Measurements from ENCODE around the gene CHST11.

Gene CHST11

DNA sequence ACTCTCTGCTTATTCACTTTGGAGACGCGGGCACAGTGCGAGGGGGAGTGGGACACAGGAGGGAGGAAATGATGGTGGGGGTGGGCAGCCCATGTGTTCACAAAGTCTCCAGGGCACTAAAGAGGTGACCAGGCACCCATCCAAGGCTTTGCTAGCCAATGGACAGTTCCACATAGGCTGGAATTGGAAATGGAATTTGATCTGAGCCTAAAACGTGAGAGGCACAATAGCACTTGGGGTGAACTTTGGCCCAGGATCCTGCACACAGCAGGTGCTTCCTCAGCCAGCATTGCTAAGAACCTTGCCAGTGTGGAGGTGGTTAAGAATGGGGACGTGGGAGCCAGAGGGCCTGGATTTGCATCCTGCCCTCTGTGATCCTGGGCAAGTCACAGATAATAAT, 193.8 kb downstream of the CHST11 start:
- peak overlapping the region in 4 of 11 experiments; percentile 11 to 62 (median 39); a peak in 6 of 22 replicates for H3K27ac ChIP-seq

GRCh38 chr12:104651811-104652210, 195.1 kb downstream of the CHST11 start:
- Histone ChIP-seq H3K4me3 (no peak overlapping the region), H3K9ac (no peak overlapping the region), H3K9me3 (replicated peaks in 1 of 11) (peaks cover 0 to 5% (median 3%) of the 10 kb centered on the region in 11 experiments; a peak in 9 of 22 replicates), H3K4me1 (peaks cover 41 to 75% (median 59%) of the 10 kb centered on the region in 10 experiments), H3K27ac (peak overlapping the region in 3 of 11 experiments; percentile 7 to 33 (median 28); a peak in 5 of 22 replicates), H3K27me3 (no peaks in the 10 kb centered on the region), H3K4me2 (peak overlapping the region in 10 of 11 experiments; percentile 10 to 71 (median 36); a peak in 14 of 22 replicates), H4K20me1 (peaks cover 0 to 97% (median 92%) of the 10 kb centered on the region in 11 experiments; a peak in 19 of 22 replicates), H3K36me3 (peaks cover 3 to 77% (median 41%) of the 10 kb centered on the region in 11 experiments; a peak in 21 of 22 replicates)
- no peak for TF ChIP-seq Cebpa-rat (IDR thresholded peaks at IDR 0.05)

More for the DNA sequence above, 193.8 kb downstream of the CHST11 start:
- peaks cover 0 to 96% (median 79%) of the 10 kb centered on the region in 11 experiments; a peak in 19 of 22 replicates for H4K20me1 ChIP-seq
- H3K4me1 ChIP-seq, result peaks cover 41 to 82% (median 57%) of the 10 kb centered on the region in 10 experiments
- no peaks in the 10 kb centered on the region for H3K27me3 ChIP-seq
- peaks cover 6 to 86% (median 50%) of the 10 kb centered on the region in 11 experiments; a peak in 21 of 22 replicates for H3K36me3 ChIP-seq
- no peak overlapping the region for H3K4me3 ChIP-seq
- no peak overlapping the region for H3K9ac ChIP-seq
- TF ChIP-seq Cebpa-rat (IDR thresholded peaks at IDR 0.05), result no peak
- peaks cover 0 to 16% (median 13%) of the 10 kb centered on the region in 11 experiments; a peak in 12 of 22 replicates for H3K9me3 ChIP-seq (replicated peaks in 1 of 11)
- H3K4me2 ChIP-seq, result peak overlapping the region; percentile 13 to 77 (median 52); a peak in 19 of 22 replicates

- Histone ChIP-seq H3K27ac (peak overlapping the region in 6 of 11 experiments; percentile 4 to 50 (median 30); a peak in 10 of 22 replicates), H3K27me3 (no peaks in the 10 kb centered on the region), H4K20me1 (peaks cover 0 to 99% (median 97%) of the 10 kb centered on the region in 11 experiments; a peak in 19 of 22 replicates), H3K9ac (no peak overlapping the region), H3K36me3 (peaks cover 0 to 77% (median 40%) of the 10 kb centered on the region in 11 experiments; a peak in 20 of 22 replicates), H3K9me3 (replicated peaks in 1 of 11) (no peaks in the 10 kb centered on the region), H3K4me3 (no peak overlapping the region), H3K4me1 (peaks cover 41 to 75% (median 59%) of the 10 kb centered on the region in 10 experiments), H3K4me2 (peak overlapping the region in 5 of 11 experiments; percentile 2 to 71 (median 68); a peak in 10 of 22 replicates)
- no peak for TF ChIP-seq Cebpa-rat (IDR thresholded peaks at IDR 0.05)
Observed at GRCh38 chr12:104652358-104652757, 195.6 kb downstream of the CHST11 start.

DNA sequence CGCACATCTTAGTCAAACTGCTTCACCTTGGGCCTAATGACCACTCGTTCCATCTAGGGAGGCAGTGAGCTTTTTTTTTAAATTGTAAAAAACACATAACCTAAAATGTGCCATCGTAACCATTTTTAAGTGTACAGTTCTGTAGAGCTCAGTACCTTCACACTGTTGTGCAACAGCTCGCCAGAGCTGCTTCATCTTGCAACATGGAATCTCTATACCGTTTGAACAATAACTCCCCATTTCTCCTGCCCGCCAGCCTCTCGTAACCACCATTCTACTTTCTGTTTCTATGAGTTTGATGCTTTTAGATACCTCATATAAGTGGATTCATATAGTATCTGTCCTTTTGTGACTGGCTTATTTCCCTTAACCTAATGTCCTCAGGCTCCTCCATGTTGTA, 196.2 kb downstream of the CHST11 start:
- TF ChIP-seq Cebpa-rat (IDR thresholded peaks at IDR 0.05), result 0 out of 22 replicates have a peak, but pooled peaks of 1 of the 11 experiments have one; percentile 15
- Histone ChIP-seq H3K9ac (no peak overlapping the region), H3K27me3 (no peaks in the 10 kb centered on the region), H3K4me2 (peak overlapping the region in 5 of 11 experiments; percentile 2 to 71 (median 68); a peak in 8 of 22 replicates), H3K27ac (peak overlapping the region in 5 of 11 experiments; percentile 4 to 50 (median 33); a peak in 8 of 22 replicates), H3K9me3 (replicated peaks in 1 of 11) (no peaks in the 10 kb centered on the region), H3K36me3 (peaks cover 0 to 81% (median 42%) of the 10 kb centered on the region in 11 experiments; a peak in 21 of 22 replicates), H3K4me3 (no peak overlapping the region), H4K20me1 (peaks cover 0 to 100% (median 99%) of the 10 kb centered on the region in 11 experiments; a peak in 19 of 22 replicates), H3K4me1 (peaks cover 37 to 70% (median 54%) of the 10 kb centered on the region in 10 experiments)

DNA sequence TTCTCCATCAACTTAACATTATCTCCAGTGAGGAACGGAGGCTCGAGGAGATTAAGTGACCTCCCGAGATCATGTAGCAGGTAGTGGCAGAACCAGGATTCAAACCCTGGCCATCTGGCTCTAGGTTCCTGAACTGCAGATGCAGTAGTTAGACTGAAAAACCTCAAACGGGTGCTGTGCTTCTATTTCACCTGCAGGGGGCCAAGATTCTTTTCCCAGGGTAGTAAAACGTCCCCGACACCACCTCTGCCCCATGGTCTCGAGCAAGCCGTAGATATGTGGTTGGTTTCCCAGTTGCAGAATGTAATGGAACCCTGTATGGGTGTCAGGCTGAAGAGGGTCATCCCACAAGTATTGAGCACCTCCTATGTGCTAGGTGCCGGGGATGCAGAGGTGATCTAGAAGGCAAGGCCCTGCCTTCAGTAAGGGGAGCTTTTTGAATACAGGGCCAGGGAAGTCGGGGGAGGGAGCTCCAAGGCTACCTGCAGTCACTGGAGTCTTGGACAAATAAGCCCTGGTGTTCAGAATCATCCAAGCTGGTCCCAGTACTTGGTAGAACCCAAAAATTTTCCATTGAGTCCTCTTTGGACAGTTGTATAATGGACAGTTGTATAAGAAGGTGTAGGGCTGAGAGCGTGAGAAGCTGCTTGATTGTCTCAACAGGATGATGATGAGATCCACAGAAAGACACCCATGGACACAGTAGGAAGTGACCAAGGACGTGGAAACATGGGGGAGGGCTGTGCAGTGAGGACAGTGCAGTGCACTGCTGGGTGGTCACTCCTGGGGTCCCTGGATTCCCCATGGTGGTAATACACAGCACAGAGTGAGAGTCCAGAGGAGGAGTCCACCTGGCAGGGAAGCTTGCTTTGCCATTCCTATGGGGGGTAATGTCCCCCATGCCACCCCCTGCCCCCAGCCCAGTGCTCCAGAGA, 197.2 kb downstream of the CHST11 start:
- 0 out of 22 replicates have a peak overlapping the region, but pooled peaks of 1 of the 11 experiments have one; percentile 4 for H3K27ac ChIP-seq
- H3K9ac ChIP-seq, result no peak overlapping the region
- peaks cover 0 to 100% (median 99%) of the 10 kb centered on the region in 11 experiments; a peak in 20 of 22 replicates for H4K20me1 ChIP-seq
- no peaks in the 10 kb centered on the region for H3K27me3 ChIP-seq
- peaks cover 27 to 59% (median 43%) of the 10 kb centered on the region in 10 experiments for H3K4me1 ChIP-seq
- H3K36me3 ChIP-seq, result peaks cover 0 to 85% (median 37%) of the 10 kb centered on the region in 11 experiments; a peak in 21 of 22 replicates
- no peak for TF ChIP-seq Cebpa-rat (IDR thresholded peaks at IDR 0.05)
- H3K9me3 ChIP-seq (replicated peaks in 1 of 11), result no peaks in the 10 kb centered on the region
- no peak overlapping the region for H3K4me3 ChIP-seq
- 0 out of 22 replicates have a peak overlapping the region, but pooled peaks of 1 of the 11 experiments have one; percentile 3 for H3K4me2 ChIP-seq

DNA sequence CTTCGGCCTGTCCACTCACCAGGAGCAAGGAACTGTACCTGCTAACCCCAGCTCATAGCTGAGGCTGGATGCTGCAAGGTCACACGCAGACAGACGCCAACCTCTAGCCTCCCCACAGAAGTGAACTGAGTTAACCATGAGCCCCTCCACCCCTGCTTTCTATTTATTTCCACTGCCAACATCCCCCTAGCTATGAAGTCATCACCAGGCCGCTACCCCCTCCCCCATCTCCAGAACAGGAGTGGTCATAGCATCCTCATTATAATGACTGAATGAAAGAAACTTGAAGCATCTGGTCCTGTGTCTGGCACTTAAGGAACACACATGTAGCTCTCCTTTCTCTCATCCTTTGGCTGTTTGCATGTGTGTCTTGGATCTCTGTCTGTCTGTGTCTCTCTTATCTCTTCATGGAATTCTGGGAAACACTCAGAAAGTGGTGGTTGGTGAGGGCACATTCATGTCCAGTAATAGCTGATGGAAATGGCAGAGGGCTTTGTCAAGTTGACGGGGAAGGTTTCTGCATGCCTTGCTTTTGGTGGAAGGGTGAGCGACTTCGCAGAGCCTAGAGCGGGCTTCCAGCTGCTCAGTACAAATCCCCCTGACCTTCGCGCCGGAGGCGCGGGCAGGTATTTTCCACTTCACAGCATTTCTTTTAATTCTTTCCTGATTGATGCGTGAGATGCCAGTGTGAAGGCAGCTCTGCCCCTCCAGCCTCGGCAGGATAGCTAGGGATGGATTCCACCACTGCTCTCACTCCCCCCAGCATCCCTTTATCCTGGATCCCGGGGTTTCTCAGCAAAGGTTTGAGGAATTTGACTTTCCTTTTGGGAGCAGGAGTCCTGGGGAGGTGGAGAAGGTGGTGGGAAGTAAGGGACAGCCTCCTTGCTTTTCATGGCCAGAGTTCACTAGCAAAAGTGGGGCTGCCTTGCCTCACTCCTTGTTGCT, 198.2 kb downstream of the CHST11 start:
- Histone ChIP-seq H4K20me1 (peaks cover 4 to 100% (median 99%) of the 10 kb centered on the region in 11 experiments; a peak in 20 of 22 replicates), H3K4me1 (peaks cover 17 to 50% (median 34%) of the 10 kb centered on the region in 10 experiments), H3K9me3 (replicated peaks in 1 of 11) (no peaks in the 10 kb centered on the region), H3K27me3 (no peaks in the 10 kb centered on the region), H3K4me2 (no peak overlapping the region), H3K9ac (no peak overlapping the region), H3K4me3 (no peak overlapping the region), H3K36me3 (peaks cover 0 to 92% (median 44%) of the 10 kb centered on the region in 11 experiments; a peak in 21 of 22 replicates), H3K27ac (peak overlapping the region in 1 of 11 experiments; percentile 13; a peak in 2 of 22 replicates)
- TF ChIP-seq Cebpa-rat (IDR thresholded peaks at IDR 0.05), result no peak

- no peak overlapping the region for H3K4me3 ChIP-seq
- no peak overlapping the region for H3K9ac ChIP-seq
- H3K27me3 ChIP-seq, result no peaks in the 10 kb centered on the region
- TF ChIP-seq Cebpa-rat (IDR thresholded peaks at IDR 0.05), result no peak
- H3K27ac ChIP-seq, result peak overlapping the region in 1 of 11 experiments; percentile 28; a peak in 1 of 22 replicates
- H3K9me3 ChIP-seq (replicated peaks in 1 of 11), result no peaks in the 10 kb centered on the region
- H3K36me3 ChIP-seq, result peaks cover 0 to 93% (median 44%) of the 10 kb centered on the region in 11 experiments; a peak in 21 of 22 replicates
- H3K4me2 ChIP-seq, result no peak overlapping the region
- peaks cover 12 to 36% (median 19%) of the 10 kb centered on the region in 10 experiments; a peak in 18 of 20 replicates for H3K4me1 ChIP-seq
- peaks cover 9 to 100% (median 99%) of the 10 kb centered on the region in 11 experiments; a peak in 20 of 22 replicates for H4K20me1 ChIP-seq
Observed at GRCh38 chr12:104656383-104656782, 199.6 kb downstream of the CHST11 start.
